B cell (primary cell): Measurements from ENCODE around the gene MYO1E. TPM values are rescaled to one million over a fixed set of nuclear protein-coding genes. Genes with fewer than 3 reads are reported as not detected.

Source experiments
- ATAC-seq: fragments of 200-7000 bp; cut with Tn5 transposase; one replicate; pipeline ENCODE4 v1.10.0; 2021; ENCODE audit warnings: low read depth, mild to moderate bottlenecking, moderate number of reproducible peaks, moderate library complexity
- CTCF ChIA-PET: fragments of 350-600 bp; sonication (Branson Sonifier 250); formaldehyde crosslinking; loops from one replicate; lab custom pipeline; 2021; ENCODE audit warnings: antibody characterized with exemption, inconsistent platforms; lab: Charles Lee
- POLR2A ChIA-PET: fragments of 350-600 bp; sonication (Branson Sonifier 250); formaldehyde crosslinking; loops from one replicate; lab custom pipeline; 2021; ENCODE audit warnings: antibody characterized with exemption; lab: Charles Lee
- DNase-seq: peaks from one replicate; pipeline ENCODE4 v3.0.0; 2013
- H2AFZ ChIP-seq: 2 replicates; pipeline ENCODE4 v1.6.1; 2012; ENCODE audit warnings: mild to moderate bottlenecking, low read depth, low read length; ENCODE audit not compliant: insufficient read depth, poor library complexity, severe bottlenecking
- H3K27ac ChIP-seq, 2 donors: 1 replicate in 1 of 2; 2 replicates in 1 of 2; pipeline ENCODE4 v1.5.1; 2012 to 2013; ENCODE audit warnings: low read length in 2 of 2, mild to moderate bottlenecking in 2 of 2, moderate library complexity in 1 of 2
- H3K27me3 ChIP-seq, 4 experiments: fragments of 200-600 bp in 1 of 4; sonication (generic) in 1 of 4; replicated peaks in 1 of 4; 1 replicate in 2 of 4; 2 replicates in 2 of 4; pipeline versions ENCODE4 v1.6.1 to v1.7.0; 2013 to 2016; ENCODE audit warnings: low read length in 3 of 4, mild to moderate bottlenecking in 2 of 4, mixed read lengths in 1 of 4, moderate library complexity in 1 of 4; ENCODE audit not compliant: insufficient read depth in 4 of 4, control insufficient read depth in 3 of 4; ENCODE audit errors: control extremely low read depth in 1 of 4
- H3K36me3 ChIP-seq, 2 experiments: replicated peaks in 1 of 2; 1 replicate in 1 of 2; 2 replicates in 1 of 2; pipeline versions ENCODE4 v1.6.1 to v1.7.1; 2013; ENCODE audit warnings: low read length in 1 of 2; ENCODE audit not compliant: insufficient read depth in 2 of 2, control insufficient read depth in 1 of 2; ENCODE audit errors: control extremely low read depth in 1 of 2, extremely low read depth in 1 of 2
- H3K4me1 ChIP-seq, 2 donors: fragments of 200-600 bp in 1 of 2; sonication (generic) in 1 of 2; 1 replicate in 1 of 2; 2 replicates in 1 of 2; pipeline versions ENCODE4 v1.5.1 to v1.6.1; 2013 to 2017; ENCODE audit warnings: low read length in 2 of 2; ENCODE audit not compliant: control insufficient read depth in 2 of 2, insufficient read depth in 2 of 2
- H3K4me2 ChIP-seq: replicated peaks from 2 replicates; pipeline ENCODE3; 2012; ENCODE audit warnings: mild to moderate bottlenecking, low read depth, low read length; ENCODE audit not compliant: poor library complexity, severe bottlenecking
- H3K4me3 ChIP-seq, 5 experiments: fragments of 200-600 bp in 1 of 5; sonication (generic) in 1 of 5; 1 replicate in 3 of 5; 2 replicates in 2 of 5; pipeline versions ENCODE4 v1.5.1 to v1.7.0; 2011 to 2016; ENCODE audit warnings: low read length in 4 of 5, mild to moderate bottlenecking in 4 of 5, low read depth in 2 of 5, control low read depth in 1 of 5, moderate library complexity in 1 of 5; ENCODE audit not compliant: insufficient read depth in 1 of 5; ENCODE audit errors: control extremely low read depth in 1 of 5, extremely low read depth in 1 of 5
- H3K79me2 ChIP-seq: fragments of 200-600 bp; sonication (generic); one replicate; pipeline ENCODE4 v1.6.0; 2016; ENCODE audit warnings: low read length; ENCODE audit not compliant: control insufficient read depth, insufficient read depth
- H3K9ac ChIP-seq: fragments of 200-600 bp; sonication (generic); 2 replicates; pipeline ENCODE4 v1.6.1; 2017; ENCODE audit warnings: mild to moderate bottlenecking, low read length, moderate library complexity
- H3K9me3 ChIP-seq, 3 donors: one replicate each; pipeline versions ENCODE4 v1.6.1 to v1.7.1; 2013; ENCODE audit warnings: low read length in 2 of 3; ENCODE audit not compliant: control insufficient read depth in 2 of 3, insufficient read depth in 1 of 3; ENCODE audit errors: control extremely low read depth in 1 of 3
- H4K20me1 ChIP-seq: 2 replicates; pipeline ENCODE4 v1.6.0; 2012; ENCODE audit warnings: mild to moderate bottlenecking, low read length; ENCODE audit not compliant: insufficient read depth, control insufficient read depth, poor library complexity, severe bottlenecking
- H3K27ac Mint-ChIP-seq: one replicate; pipeline ENCODE4 v1.8.0; 2021; ENCODE audit warnings: mixed read lengths
- H3K27me3 Mint-ChIP-seq: one replicate; pipeline ENCODE4 v1.8.0; 2021; ENCODE audit warnings: mixed read lengths
- H3K4me1 Mint-ChIP-seq: one replicate; pipeline ENCODE4 v1.8.0; 2021; ENCODE audit warnings: mixed read lengths
- H3K4me3 Mint-ChIP-seq: one replicate; pipeline ENCODE4 v1.8.0; 2021; ENCODE audit warnings: mixed read lengths
- H3K9me3 Mint-ChIP-seq: one replicate; pipeline ENCODE4 v1.8.0; 2022; ENCODE audit warnings: mixed read lengths; ENCODE audit not compliant: insufficient read depth
- CTCF ChIP-seq: fragments of 200-600 bp; IDR thresholded peaks from one replicate; pipeline ENCODE4 v1.8.0; 2022; ENCODE audit warnings: antibody characterized with exemption, mild to moderate bottlenecking
- EZH2 ChIP-seq: IDR thresholded peaks from 2 replicates; pipeline ENCODE4 v1.6.1; 2012; ENCODE audit warnings: borderline replicate concordance, low read depth, mild to moderate bottlenecking, moderate library complexity, low read length; ENCODE audit not compliant: insufficient read depth, poor library complexity, severe bottlenecking
- WGBS: methylation state at CpG from one replicate; pipeline ENCODE4 v1.1.5; 2013; ENCODE audit warnings: missing lambda C conversion rate; ENCODE audit not compliant: insufficient coverage; 5-methylcytosine and 5-hydroxymethylcytosine counted together
- intact Hi-C: fragments of 100-400 bp; cut with micrococcal nuclease; formaldehyde crosslinking; loops from one replicate; pipeline ENCODE4 v1.10.0; 2022
- polyA plus RNA-seq: library from polyadenylated mRNA; depleted of rRNA; stranded (reverse); fragments of >200 nt; gene quantifications from 2 replicates; pipeline ENCODE4 v1.2.3, GENCODE V29; 2012
- total RNA-seq, 2 donors: library from RNA; stranded (reverse); fragments of 120-200 nt in 1 of 2; gene quantifications; 1 replicate in 1 of 2; 2 replicates in 1 of 2; pipeline versions ENCODE4 v1.2.3 to v1.2.4, GENCODE V29; 2013 to 2022

Gene MYO1E
- total and polyA plus RNA-seq, 2 donors (not counting 1 experiment from before 2014, with no cell fraction given): 11.9 to 100.0 TPM

DNA sequence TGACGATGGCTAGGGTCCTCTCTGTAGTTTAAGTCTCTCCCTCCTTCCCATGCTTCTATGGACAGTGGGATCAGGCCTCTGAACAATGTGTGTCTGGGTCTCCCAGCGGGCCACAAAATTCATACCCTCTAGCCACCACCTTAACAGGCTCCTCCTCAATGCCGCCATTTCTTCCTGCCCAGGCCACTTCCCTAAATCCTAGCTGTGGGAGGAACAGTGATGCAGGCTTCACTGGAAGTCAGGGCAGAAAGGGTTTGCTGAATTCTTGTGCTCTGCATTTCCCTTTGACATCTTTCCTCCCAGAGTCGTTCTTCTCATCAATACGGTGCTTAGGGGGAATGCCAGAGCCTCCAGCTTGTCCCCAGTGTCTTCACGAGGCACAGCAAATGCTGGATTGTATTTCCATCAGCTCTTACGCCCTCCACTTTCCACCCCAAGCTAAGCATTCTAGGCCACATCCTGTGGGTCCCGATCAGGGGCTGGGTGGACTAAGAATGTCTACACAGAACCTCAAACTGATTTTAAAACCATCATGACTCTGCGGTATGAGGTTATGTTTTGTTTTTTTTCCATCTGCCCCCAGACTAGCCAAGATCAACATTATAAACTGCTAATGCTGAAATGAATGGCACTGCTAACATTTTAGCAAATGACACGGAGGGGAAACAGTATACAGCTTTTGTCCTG lies 177.9 kb downstream of the MYO1E start:
- H3K79me2 ChIP-seq: peaks cover 5% of the 10 kb centered on the region
- 94% methylated on average over 5 of the region's 10 CpGs for WGBS
- no peaks in the 10 kb centered on the region for H3K9me3 ChIP-seq
- Mint-ChIP-seq H3K9me3 (no peaks in the 10 kb centered on the region), H3K4me3 (no peak overlapping the region), H3K27ac (no peak overlapping the region), H3K27me3 (no peaks in the 10 kb centered on the region), H3K4me1 (no peaks in the 10 kb centered on the region)
- DNase-seq: no peak
- ChIA-PET POLR2A (no interaction called here), CTCF (no interaction called here)
- H3K27me3 ChIP-seq: no peaks in the 10 kb centered on the region
- no peaks in the 10 kb centered on the region for H4K20me1 ChIP-seq
- H3K4me1 ChIP-seq: no peaks in the 10 kb centered on the region
- intact Hi-C loops: no loop called here
- no peak for ATAC-seq
- no peak for TF ChIP-seq EZH2
- TF ChIP-seq CTCF: no peak
- no peak overlapping the region for H3K9ac ChIP-seq
- no peak overlapping the region for H2AFZ ChIP-seq
- no peak overlapping the region for H3K27ac ChIP-seq
- peaks cover 7 to 69% of the 10 kb centered on the region in 2 experiments for H3K36me3 ChIP-seq
- no peak overlapping the region for H3K4me2 ChIP-seq
- H3K4me3 ChIP-seq: no peak overlapping the region

DNA sequence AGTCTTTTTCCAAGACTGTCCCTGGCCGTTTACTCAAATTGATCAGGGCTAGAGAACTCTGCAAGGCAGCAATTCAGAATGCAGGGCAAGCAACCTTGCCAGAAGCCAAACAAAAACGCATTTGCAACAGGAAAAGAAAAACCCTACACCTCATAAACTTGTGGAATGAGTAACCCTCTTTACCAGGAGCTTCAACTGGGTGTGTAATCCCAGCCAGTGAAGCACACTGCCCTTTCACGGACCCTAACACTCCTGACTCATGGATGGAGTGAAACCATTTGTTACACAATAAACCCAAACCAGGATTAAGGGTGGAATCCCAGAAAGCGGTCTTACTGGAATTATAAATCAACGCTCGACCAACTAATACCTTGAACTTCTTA lies 180.8 kb downstream of the MYO1E start:
- H3K9me3 ChIP-seq: no peaks in the 10 kb centered on the region
- no peak overlapping the region for H2AFZ ChIP-seq
- H3K79me2 ChIP-seq: no peaks in the 10 kb centered on the region
- H3K36me3 ChIP-seq: peaks cover 12 to 78% of the 10 kb centered on the region in 2 experiments
- ATAC-seq (no peak), DNase-seq (no peak)
- intact Hi-C loops: no loop called here
- 86% methylated on average over 2 of the region's 6 CpGs for WGBS
- H3K4me1 ChIP-seq: no peaks in the 10 kb centered on the region
- TF ChIP-seq EZH2 (no peak), CTCF (no peak)
- no peaks in the 10 kb centered on the region for H3K27me3 ChIP-seq
- H3K4me3 ChIP-seq: no peak overlapping the region
- ChIA-PET POLR2A (no interaction called here), CTCF (no interaction called here)
- no peaks in the 10 kb centered on the region for H4K20me1 ChIP-seq
- Mint-ChIP-seq H3K9me3 (peaks cover 2% of the 10 kb centered on the region), H3K4me1 (no peaks in the 10 kb centered on the region), H3K27ac (no peak overlapping the region), H3K4me3 (no peak overlapping the region), H3K27me3 (no peaks in the 10 kb centered on the region)
- H3K9ac ChIP-seq: no peak overlapping the region
- H3K4me2 ChIP-seq: no peak overlapping the region
- H3K27ac ChIP-seq: no peak overlapping the region
